Measurements from ENCODE around the gene INSM2. TPM values are rescaled to one million over a fixed set of nuclear protein-coding genes. Genes with fewer than 3 reads are reported as not detected.

The INSM2 gene
- total and polyA plus RNA-seq, 2 of the 4 experiments (the other 2 are of a cell fraction) = not detected

DNA sequence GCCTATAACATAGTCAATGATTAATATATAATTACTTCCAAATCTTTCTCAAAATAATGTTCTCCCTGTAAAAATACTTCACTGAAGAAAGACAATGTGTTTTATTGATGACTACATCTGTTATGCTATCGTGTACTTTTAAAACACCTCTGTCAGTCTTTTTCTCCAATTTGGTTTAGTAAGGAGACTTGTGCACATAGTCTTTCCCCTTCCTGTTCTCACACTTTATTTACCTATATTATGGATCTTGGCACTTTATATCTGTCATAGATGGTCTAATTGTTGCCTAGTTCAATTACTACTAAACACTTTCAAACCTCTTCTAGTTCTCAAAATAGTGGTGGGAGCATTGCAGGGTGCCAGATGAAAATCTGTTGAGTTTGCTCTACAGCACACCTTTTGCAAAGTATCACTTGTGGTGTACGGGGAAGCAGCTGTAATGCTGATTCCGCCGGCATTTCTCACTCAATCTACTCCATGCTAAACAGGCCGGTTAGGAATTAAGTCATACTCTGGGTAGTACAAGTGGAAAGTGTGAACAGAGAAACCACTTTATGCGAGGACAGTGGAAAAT is 1.1 kb upstream of the INSM2 start:
- Histone ChIP-seq H3K4me3 (ENCODE audit: insufficient read depth, low read depth, low read length) (peak overlapping the region; percentile 49), H4K5ac (ENCODE audit: low read depth, low read length) (no peak overlapping the region), H3K56ac (ENCODE audit: extremely low read depth, insufficient read depth, low read length) (no peak overlapping the region), H2BK20ac (ENCODE audit: low read depth, low read length) (no peak overlapping the region), H4K20me1 (ENCODE audit: insufficient read depth, low read length) (no peaks in the 10 kb centered on the region), H3K9ac (ENCODE audit: low read depth, low read length) (no peak overlapping the region), H2BK5ac (ENCODE audit: low read depth, low read length, poor library complexity, severe bottlenecking) (no peak overlapping the region), H3K23ac (ENCODE audit: low read depth, low read length) (no peak overlapping the region), H2AFZ (replicated peaks; ENCODE audit: low read length, poor library complexity) (peak overlapping the region; percentile 95), H2BK15ac (ENCODE audit: low read depth, low read length) (no peak overlapping the region), H3K27ac (ENCODE audit: insufficient read depth, low read length) (no peak overlapping the region), H3K79me1 (ENCODE audit: low read depth in 1 of 2, low read length in 2 of 2) (no peaks in the 10 kb centered on the region), H3K9me3 (ENCODE audit: control insufficient read depth, insufficient read depth, low read length) (no peaks in the 10 kb centered on the region), H3K14ac (replicated peaks; ENCODE audit: low read depth, low read length) (no peak overlapping the region), H3K27me3 (ENCODE audit: control insufficient read depth, insufficient read depth, low read length) (peaks cover 40% of the 10 kb centered on the region), H3K9me1 (ENCODE audit: insufficient read depth, low read length) (no peaks in the 10 kb centered on the region), H4K8ac (ENCODE audit: low read depth in 2 of 2, low read length in 2 of 2) (no peak overlapping the region), H2AK5ac (ENCODE audit: low read depth, low read length) (no peak overlapping the region), H3K4ac (ENCODE audit: low read depth, low read length) (no peak overlapping the region), H2AK9ac (replicated peaks; ENCODE audit: low read depth, low read length, poor library complexity) (no peak overlapping the region), H3K18ac (ENCODE audit: low read depth, low read length) (no peak overlapping the region), H4K91ac (ENCODE audit: insufficient read depth, low read depth, low read length) (no peak overlapping the region), H2BK120ac (ENCODE audit: low read depth, low read length) (no peak overlapping the region), H3K36me3 (ENCODE audit: control insufficient read depth, insufficient read depth, low read length) (no peaks in the 10 kb centered on the region), H3K4me1 (ENCODE audit: control insufficient read depth, insufficient read depth, low read length) (peaks cover 2% of the 10 kb centered on the region; the same call in 1 of the 2 replicates), H3K4me2 (ENCODE audit: low read depth, low read length) (peak overlapping the region; percentile 97)
- DNase-seq (no peak), ATAC-seq (ENCODE audit: low read depth) (no peak)
- intact Hi-C loops (cut with micrococcal nuclease) = loop anchor here (5.0 kb wide), 1 partner anchor 154 kb away; no protein-coding TSS in a partner anchor
- BruUV-seq (replicated peaks) = no TSS peak
- TF ChIP-seq RFX5 (IDR thresholded peaks at IDR 0.05; ENCODE audit: low read depth, low read length) = no peak
- TF ChIP-seq MXI1 (IDR thresholded peaks at IDR 0.05; ENCODE audit: borderline replicate concordance, low read depth, low read length) = no peak
- no peak for TF ChIP-seq CEBPB (IDR thresholded peaks at IDR 0.05; ENCODE audit: low read depth, low read length)
- TF ChIP-seq NFE2L2 (IDR thresholded peaks at IDR 0.05; ENCODE audit: low read depth, low read length) = no peak
- TF ChIP-seq, protein P1, sequence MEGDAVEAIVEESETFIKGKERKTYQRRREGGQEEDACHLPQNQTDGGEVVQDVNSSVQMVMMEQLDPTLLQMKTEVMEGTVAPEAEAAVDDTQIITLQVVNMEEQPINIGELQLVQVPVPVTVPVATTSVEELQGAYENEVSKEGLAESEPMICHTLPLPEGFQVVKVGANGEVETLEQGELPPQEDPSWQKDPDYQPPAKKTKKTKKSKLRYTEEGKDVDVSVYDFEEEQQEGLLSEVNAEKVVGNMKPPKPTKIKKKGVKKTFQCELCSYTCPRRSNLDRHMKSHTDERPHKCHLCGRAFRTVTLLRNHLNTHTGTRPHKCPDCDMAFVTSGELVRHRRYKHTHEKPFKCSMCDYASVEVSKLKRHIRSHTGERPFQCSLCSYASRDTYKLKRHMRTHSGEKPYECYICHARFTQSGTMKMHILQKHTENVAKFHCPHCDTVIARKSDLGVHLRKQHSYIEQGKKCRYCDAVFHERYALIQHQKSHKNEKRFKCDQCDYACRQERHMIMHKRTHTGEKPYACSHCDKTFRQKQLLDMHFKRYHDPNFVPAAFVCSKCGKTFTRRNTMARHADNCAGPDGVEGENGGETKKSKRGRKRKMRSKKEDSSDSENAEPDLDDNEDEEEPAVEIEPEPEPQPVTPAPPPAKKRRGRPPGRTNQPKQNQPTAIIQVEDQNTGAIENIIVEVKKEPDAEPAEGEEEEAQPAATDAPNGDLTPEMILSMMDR (conservative IDR thresholded peaks at IDR 0.05; ENCODE audit: low read depth, low read length) = no peak
- TF ChIP-seq BHLHE40 (IDR thresholded peaks at IDR 0.05; ENCODE audit: low read depth, low read length) = no peak
- TF ChIP-seq RCOR1 (IDR thresholded peaks at IDR 0.05; ENCODE audit: insufficient replicate concordance, low read length) = no peak
- no peak for TF ChIP-seq USF2 (IDR thresholded peaks at IDR 0.05; ENCODE audit: low read depth, low read length)
- TF ChIP-seq RAD21 (IDR thresholded peaks at IDR 0.05; ENCODE audit: low read length) = no peak
- TF ChIP-seq MAZ (IDR thresholded peaks at IDR 0.05; ENCODE audit: borderline replicate concordance, low read depth, low read length) = no peak
- no peak for TF ChIP-seq CHD1 (IDR thresholded peaks at IDR 0.05; ENCODE audit: low read depth, low read length)
- TF ChIP-seq MAFK (IDR thresholded peaks at IDR 0.05; ENCODE audit: low read depth, low read length) = no peak
- TF ChIP-seq POLR2A (IDR thresholded peaks at IDR 0.05; ENCODE audit: low read depth, low read length) = no peak
- TF ChIP-seq FOS (IDR thresholded peaks at IDR 0.05; ENCODE audit: low read depth, low read length) = no peak
- TF ChIP-seq, protein P2, sequence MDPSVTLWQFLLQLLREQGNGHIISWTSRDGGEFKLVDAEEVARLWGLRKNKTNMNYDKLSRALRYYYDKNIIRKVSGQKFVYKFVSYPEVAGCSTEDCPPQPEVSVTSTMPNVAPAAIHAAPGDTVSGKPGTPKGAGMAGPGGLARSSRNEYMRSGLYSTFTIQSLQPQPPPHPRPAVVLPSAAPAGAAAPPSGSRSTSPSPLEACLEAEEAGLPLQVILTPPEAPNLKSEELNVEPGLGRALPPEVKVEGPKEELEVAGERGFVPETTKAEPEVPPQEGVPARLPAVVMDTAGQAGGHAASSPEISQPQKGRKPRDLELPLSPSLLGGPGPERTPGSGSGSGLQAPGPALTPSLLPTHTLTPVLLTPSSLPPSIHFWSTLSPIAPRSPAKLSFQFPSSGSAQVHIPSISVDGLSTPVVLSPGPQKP (IDR thresholded peaks at IDR 0.05; ENCODE audit: borderline replicate concordance, low read depth, low read length) = no peak
- no peak for TF ChIP-seq SMC3 (IDR thresholded peaks at IDR 0.05; ENCODE audit: low read depth, low read length)
- WGBS, 2 experiments (ENCODE audit: extremely low coverage in 2 of 2, insufficient read length in 1 of 2) = no CpG with 5 or more reads among the region's 6 CpGs
- dilution Hi-C loops (cut with HindIII; ENCODE audit: low sequenced_read_pairs, unreplicated experiment) = no loop called here
- ChIA-PET CTCF (no interaction called here), POLR2A (ENCODE audit: unreplicated experiment) (no interaction called here)
- in situ Hi-C loops (cut with MboI; ENCODE audit: low sequenced_read_pairs) = no loop called here
